GM12865 (cell line): ENCODE results near the gene MAML3.
A peak's percentile ranks its signal among the peaks of the same experiment; 100 is the strongest.

ENCODE experiments used
- DNase-seq: peaks from one replicate; pipeline ENCODE4 v3.0.0; 2010; ENCODE audit warnings: low read depth
- H3K4me3 ChIP-seq: 2 replicates; pipeline ENCODE4 v1.5.1; 2011; ENCODE audit warnings: mild to moderate bottlenecking, low read depth, low read length, control low read depth
- CTCF ChIP-seq: IDR thresholded peaks from 2 replicates; pipeline ENCODE4 v1.5.1; 2011; ENCODE audit warnings: low read length, control low read depth, low read depth, inconsistent platforms; ENCODE audit not compliant: insufficient read depth; ENCODE audit errors: missing control alignments

The MAML3 gene

GRCh38 chr4:140108243-140108642 is 45.7 kb downstream of the MAML3 start:
- no peak for DNase-seq
- no peak for TF ChIP-seq CTCF
- H3K4me3 ChIP-seq = no peak overlapping the region

GRCh38 chr4:140106289-140106844 is 47.6 kb downstream of the MAML3 start:
- TF ChIP-seq CTCF = no peak
- no peak for DNase-seq
- no peak overlapping the region for H3K4me3 ChIP-seq

GRCh38 chr4:140105436-140105835 is 48.5 kb downstream of the MAML3 start:
- no peak for TF ChIP-seq CTCF
- no peak overlapping the region for H3K4me3 ChIP-seq
- no peak for DNase-seq

GRCh38 chr4:140103676-140104075 is 50.3 kb downstream of the MAML3 start:
- H3K4me3 ChIP-seq = no peak overlapping the region
- TF ChIP-seq CTCF = no peak
- peak; percentile 33 for DNase-seq

- no peak for DNase-seq
- H3K4me3 ChIP-seq = no peak overlapping the region
- no peak for TF ChIP-seq CTCF
Measured at GRCh38 chr4:140102421-140102820, 51.6 kb downstream of the MAML3 start.

- DNase-seq = no peak
- TF ChIP-seq CTCF = no peak
- H3K4me3 ChIP-seq = no peak overlapping the region
Measured at GRCh38 chr4:140100771-140101170, 53.2 kb downstream of the MAML3 start.

- no peak overlapping the region for H3K4me3 ChIP-seq
- no peak for TF ChIP-seq CTCF
- DNase-seq = no peak
Measured at GRCh38 chr4:140099983-140100382, 54.0 kb downstream of the MAML3 start.
